IMR-90 (cell line): ENCODE data around the gene RAB31. TPM values are rescaled to one million over a fixed set of nuclear protein-coding genes. Genes with fewer than 3 reads are reported as not detected.
"Not testable (repeated sequence)": the region's sequence is repeated elsewhere in the genome, so short reads cannot be mapped to it uniquely, and the experiment has no call there.

Source experiments
- ATAC-seq: fragments of 200-7000 bp; cut with Tn5 transposase; 2 replicates; pipeline ENCODE4 v1.9.1; 2020; ENCODE audit warnings: low read depth, mild to moderate bottlenecking, moderate library complexity
- BruUV-seq: library from RNA; stranded (reverse); fragments of 400-500 nt; replicated peaks from 2 replicates; lab custom pipeline; 2021; lab: Mats Ljungman, UMichigan
- CTCF ChIA-PET: fragments of 300-600 bp; formaldehyde crosslinking; extraction: SDS; loops from one replicate; lab custom pipeline; 2021; ENCODE audit warnings: antibody characterized with exemption; lab: Yijun Ruan, JAX
- POLR2A ChIA-PET: fragments of 300-600 bp; sonication (Branson Sonifier 250); formaldehyde crosslinking; loops from one replicate; lab custom pipeline; 2022; ENCODE audit warnings: antibody characterized with exemption; ENCODE audit not compliant: unreplicated experiment; lab: Charles Lee
- DNase-seq: peaks from one replicate; pipeline ENCODE4 v3.0.0; 2013
- H2AFZ ChIP-seq: replicated peaks from 2 replicates; pipeline ENCODE3; 2013; ENCODE audit warnings: low read length, mild to moderate bottlenecking; ENCODE audit not compliant: poor library complexity
- H2AK5ac ChIP-seq: 2 replicates; pipeline ENCODE4 v1.6.1; 2013; ENCODE audit warnings: low read depth, low read length, inconsistent platforms
- H2AK9ac ChIP-seq: replicated peaks from 2 replicates; pipeline ENCODE3; 2013; ENCODE audit warnings: mild to moderate bottlenecking, low read depth, low read length, moderate library complexity; ENCODE audit not compliant: poor library complexity
- H2BK120ac ChIP-seq: 2 replicates; pipeline ENCODE4 v1.6.1; 2013; ENCODE audit warnings: low read depth, low read length, inconsistent platforms
- H2BK15ac ChIP-seq: 3 replicates; pipeline ENCODE4 v1.6.1; 2013; ENCODE audit warnings: low read depth, low read length, inconsistent platforms
- H2BK20ac ChIP-seq: 2 replicates; pipeline ENCODE4 v1.6.1; 2013; ENCODE audit warnings: low read depth, mild to moderate bottlenecking, inconsistent platforms, low read length, moderate library complexity
- H2BK5ac ChIP-seq: 2 replicates; pipeline ENCODE4 v1.6.1; 2013; ENCODE audit warnings: mild to moderate bottlenecking, low read depth, low read length, inconsistent platforms; ENCODE audit not compliant: poor library complexity, severe bottlenecking
- H3K14ac ChIP-seq: replicated peaks from 2 replicates; pipeline ENCODE4 v1.6.1; 2013; ENCODE audit warnings: low read depth, low read length, inconsistent platforms
- H3K18ac ChIP-seq: 2 replicates; pipeline ENCODE4 v1.6.1; 2013; ENCODE audit warnings: low read depth, low read length, control low read depth
- H3K23ac ChIP-seq: 2 replicates; pipeline ENCODE4 v1.6.1; 2013; ENCODE audit warnings: low read depth, low read length, inconsistent platforms
- H3K27ac ChIP-seq: 2 replicates; pipeline ENCODE4 v1.5.1; 2013; ENCODE audit warnings: mild to moderate bottlenecking, control low read depth, low read length; ENCODE audit not compliant: insufficient read depth
- H3K27me3 ChIP-seq: 2 replicates; pipeline ENCODE4 v1.6.1; 2013; ENCODE audit warnings: low read length; ENCODE audit not compliant: control insufficient read depth, insufficient read depth
- H3K36me3 ChIP-seq: 2 replicates; pipeline ENCODE4 v1.6.1; 2013; ENCODE audit warnings: low read length, mixed read lengths; ENCODE audit not compliant: control insufficient read depth, insufficient read depth
- H3K4ac ChIP-seq: 2 replicates; pipeline ENCODE4 v1.6.1; 2013; ENCODE audit warnings: low read depth, low read length, inconsistent platforms
- H3K4me1 ChIP-seq: 2 replicates; pipeline ENCODE4 v1.6.1; 2013; ENCODE audit warnings: low read length, mixed read lengths; ENCODE audit not compliant: control insufficient read depth, insufficient read depth
- H3K4me2 ChIP-seq: 2 replicates; pipeline ENCODE4 v1.6.1; 2013; ENCODE audit warnings: low read depth, mild to moderate bottlenecking, control low read depth, low read length, moderate library complexity
- H3K4me3 ChIP-seq: 2 replicates; pipeline ENCODE4 v1.5.1; 2013; ENCODE audit warnings: low read depth, mild to moderate bottlenecking, control low read depth, low read length, moderate library complexity; ENCODE audit not compliant: insufficient read depth
- H3K56ac ChIP-seq: 2 replicates; pipeline ENCODE4 v1.6.1; 2013; ENCODE audit warnings: low read length, inconsistent platforms; ENCODE audit not compliant: insufficient read depth; ENCODE audit errors: extremely low read depth
- H3K79me1 ChIP-seq, 2 experiments: 2 replicates each; pipeline ENCODE4 v1.6.1; 2013; ENCODE audit warnings: low read length in 2 of 2, inconsistent platforms in 1 of 2, low read depth in 1 of 2
- H3K9ac ChIP-seq: 2 replicates; pipeline ENCODE4 v1.6.1; 2013; ENCODE audit warnings: low read depth, low read length, control low read depth
- H3K9me1 ChIP-seq: 2 replicates; pipeline ENCODE4 v1.6.1; 2013; ENCODE audit warnings: low read length, inconsistent platforms; ENCODE audit not compliant: insufficient read depth
- H3K9me3 ChIP-seq: 2 replicates; pipeline ENCODE4 v1.6.1; 2013; ENCODE audit warnings: low read length; ENCODE audit not compliant: control insufficient read depth, insufficient read depth
- H4K20me1 ChIP-seq: 2 replicates; pipeline ENCODE4 v1.6.1; 2013; ENCODE audit warnings: low read length, inconsistent platforms; ENCODE audit not compliant: insufficient read depth
- H4K5ac ChIP-seq: 2 replicates; pipeline ENCODE4 v1.6.1; 2013; ENCODE audit warnings: mild to moderate bottlenecking, low read depth, low read length, control low read depth
- H4K8ac ChIP-seq, 2 experiments: 2 replicates each; pipeline ENCODE4 v1.6.1; 2013; ENCODE audit warnings: low read depth in 2 of 2, low read length in 2 of 2, control low read depth in 1 of 2, inconsistent platforms in 1 of 2
- H4K91ac ChIP-seq: 2 replicates; pipeline ENCODE4 v1.6.1; 2013; ENCODE audit warnings: low read depth, low read length, inconsistent platforms; ENCODE audit not compliant: insufficient read depth
- WGBS, 2 experiments: methylation state at CpG; one replicate each; pipeline versions ENCODE4 v1.1.5 to v1.1.7; 2013; ENCODE audit warnings: missing lambda C conversion rate in 2 of 2; ENCODE audit not compliant: insufficient read length in 1 of 2; ENCODE audit errors: extremely low coverage in 2 of 2; 5-methylcytosine and 5-hydroxymethylcytosine counted together
- dilution Hi-C: fragments of 300-500 bp; cut with HindIII; formaldehyde crosslinking; loops from one replicate; pipeline ENCODE4 v1.14.3; 2018; ENCODE audit warnings: low sequenced_read_pairs; ENCODE audit not compliant: unreplicated experiment
- in situ Hi-C: fragments of 300-500 bp; cut with MboI; formaldehyde crosslinking; loops from 3 replicates; pipeline ENCODE4 v1.14.3; 2019; ENCODE audit warnings: low sequenced_read_pairs, inconsistent platforms, mixed read lengths
- intact Hi-C: fragments of 100-400 bp; cut with micrococcal nuclease; formaldehyde crosslinking; loops from 2 replicates; pipeline ENCODE4 v1.10.0; 2022
- polyA plus RNA-seq, 3 experiments: library from polyadenylated mRNA; depleted of rRNA; stranded (reverse); fragments of >200 nt; gene quantifications; 2 replicates each; pipeline ENCODE4 v1.2.3, GENCODE V29; 2012; ENCODE audit warnings: low replicate concordance in 1 of 3
- total RNA-seq: library from RNA; depleted of rRNA; stranded (reverse); fragments of >200 nt; gene quantifications from 2 replicates; pipeline ENCODE4 v1.2.3, GENCODE V29; 2012

Gene RAB31
- total and polyA plus RNA-seq, 2 of the 4 experiments (the other 2 are of a cell fraction): 13.8 to 26.9 TPM

- in situ Hi-C loops, ATAC-seq: not testable (repeated sequence)
- WGBS, 2 experiments: 94% methylated on average over 3 of the region's 5 CpGs; no CpG with 5 or more reads in 1 of the 2 experiments
These were observed 29.9 kb upstream of the RAB31 start for GRCh38 chr18:9678216-9678615.

More at GRCh38 chr18:9678216-9678615, 29.9 kb upstream of the RAB31 start:
- H3K79me1 ChIP-seq, H2BK20ac ChIP-seq, intact Hi-C loops, H2AK9ac ChIP-seq, H3K4me1 ChIP-seq, H3K9me1 ChIP-seq, H3K4me3 ChIP-seq, H3K4me2 ChIP-seq, H3K23ac ChIP-seq, CTCF ChIA-PET, H2AK5ac ChIP-seq, H3K56ac ChIP-seq, H3K9ac ChIP-seq, H3K27ac ChIP-seq, H3K36me3 ChIP-seq, H2BK15ac ChIP-seq, DNase-seq, H4K5ac ChIP-seq, H3K14ac ChIP-seq, H3K9me3 ChIP-seq, H4K8ac ChIP-seq, H2BK120ac ChIP-seq, H3K27me3 ChIP-seq, H4K91ac ChIP-seq, H4K20me1 ChIP-seq, H2AFZ ChIP-seq, BruUV-seq, H3K18ac ChIP-seq, POLR2A ChIA-PET, dilution Hi-C loops, H2BK5ac ChIP-seq, H3K4ac ChIP-seq: not testable (repeated sequence)
